OCI-LY7 (cell line): ENCODE results near the gene LSG1. TPM values are rescaled to one million over a fixed set of nuclear protein-coding genes. Genes with fewer than 3 reads are reported as not detected.

Experiments used
- BruUV-seq: library from RNA; stranded (reverse); fragments of 400-500 nt; replicated peaks from 2 replicates; lab custom pipeline; 2021; lab: Mats Ljungman, UMichigan
- CTCF ChIA-PET: fragments of 300-600 bp; sonication (Branson Sonifier 250); formaldehyde crosslinking; loops from one replicate; lab custom pipeline; 2022; ENCODE audit warnings: antibody characterized with exemption; ENCODE audit not compliant: unreplicated experiment; lab: Charles Lee
- POLR2A ChIA-PET: fragments of 300-600 bp; sonication (Branson Sonifier 250); formaldehyde crosslinking; loops from one replicate; lab custom pipeline; 2022; ENCODE audit warnings: antibody characterized with exemption; lab: Charles Lee
- DNase-seq: peaks from one replicate; pipeline ENCODE4 v3.0.0-alpha.2; 2015; ENCODE audit warnings: low spot score
- H2AFZ ChIP-seq: fragments of 200-600 bp; sonication (generic), shearing (Covaris generic); 2 replicates; pipeline ENCODE4 v1.6.1; 2014; ENCODE audit warnings: mild to moderate bottlenecking, antibody characterized with exemption, low read length, moderate library complexity
- H3K27ac ChIP-seq: fragments of 200-600 bp; sonication (generic); 2 replicates; pipeline ENCODE4 v1.5.1; 2014; ENCODE audit warnings: mixed run types, low read depth, mild to moderate bottlenecking, moderate library complexity, low read length, inconsistent platforms; ENCODE audit not compliant: poor library complexity, severe bottlenecking
- H3K36me3 ChIP-seq: fragments of 200-600 bp; sonication (generic); 2 replicates; pipeline ENCODE4 v1.6.1; 2014; ENCODE audit warnings: mild to moderate bottlenecking, antibody characterized with exemption, low read length, moderate library complexity, mixed read lengths; ENCODE audit not compliant: insufficient read depth
- H3K4me1 ChIP-seq: fragments of 200-600 bp; sonication (generic); 2 replicates; pipeline ENCODE4 v1.5.1; 2014; ENCODE audit warnings: mild to moderate bottlenecking, low read length; ENCODE audit not compliant: insufficient read depth, poor library complexity, severe bottlenecking
- H3K4me2 ChIP-seq: fragments of 200-600 bp; sonication (generic); 2 replicates; pipeline ENCODE4 v1.6.1; 2014; ENCODE audit warnings: mild to moderate bottlenecking, low read length
- H3K4me3 ChIP-seq: fragments of 200-600 bp; sonication (generic); 2 replicates; pipeline ENCODE4 v1.5.1; 2014; ENCODE audit warnings: mild to moderate bottlenecking, low read depth, low read length; ENCODE audit not compliant: poor library complexity, severe bottlenecking
- H3K79me2 ChIP-seq: fragments of 200-600 bp; sonication (generic); 2 replicates; pipeline ENCODE4 v1.6.1; 2016; ENCODE audit warnings: low read depth, mild to moderate bottlenecking, low read length, moderate library complexity, mixed read lengths; ENCODE audit not compliant: insufficient read depth
- H3K9me2 ChIP-seq: fragments of 200-600 bp; sonication (generic); 2 replicates; pipeline ENCODE4 v1.6.1; 2016; ENCODE audit warnings: mild to moderate bottlenecking, low read length, mixed read lengths; ENCODE audit not compliant: insufficient read depth
- H3K9me3 ChIP-seq: fragments of 200-600 bp; sonication (generic); 2 replicates; pipeline ENCODE4 v1.6.1; 2014; ENCODE audit warnings: mild to moderate bottlenecking, mixed run types, low read length, mixed read lengths
- H4K20me1 ChIP-seq: fragments of 200-600 bp; sonication (generic); 2 replicates; pipeline ENCODE4 v1.6.1; 2014; ENCODE audit warnings: mild to moderate bottlenecking, antibody characterized with exemption, low read length, moderate library complexity, mixed read lengths; ENCODE audit not compliant: insufficient read depth
- CTCF ChIP-seq: fragments of 200-600 bp; sonication (generic); conservative IDR thresholded peaks from 2 replicates; pipeline ENCODE4 v1.5.1; 2014; ENCODE audit warnings: mild to moderate bottlenecking, antibody characterized with exemption, low read length, moderate library complexity, mixed read lengths
- EZH2phosphoT487 ChIP-seq: fragments of 200-600 bp; sonication (generic); IDR thresholded peaks from 2 replicates; pipeline ENCODE4 v1.6.1; 2018; ENCODE audit warnings: low read depth, borderline replicate concordance, mild to moderate bottlenecking, mixed run types, antibody characterized with exemption, low read length, moderate library complexity, mixed read lengths
- intact Hi-C: fragments of 100-400 bp; cut with micrococcal nuclease; formaldehyde crosslinking; loops from one replicate; pipeline ENCODE4 v1.10.0; 2022; ENCODE audit not compliant: unreplicated experiment
- total RNA-seq, 2 experiments: library from RNA; depleted of rRNA in 1 of 2; stranded (reverse); fragments of >200 nt in 1 of 2; shearing (Covaris generic) in 1 of 2; gene quantifications; 2 replicates each; pipeline ENCODE4 v1.2.3, GENCODE V29; 2014 to 2022

The LSG1 gene
- total RNA-seq, 2 experiments from 2014 or later: 44.4 to 52.9 TPM

GRCh38 chr3:194705761-194706160 lies 33.8 kb upstream of the LSG1 start:
- H3K9me2 ChIP-seq: no peaks in the 10 kb centered on the region
- no peak for TF ChIP-seq EZH2phosphoT487
- no peaks in the 10 kb centered on the region for H3K9me3 ChIP-seq
- no peaks in the 10 kb centered on the region for H3K79me2 ChIP-seq
- no peaks in the 10 kb centered on the region for H3K4me1 ChIP-seq
- POLR2A ChIA-PET: no interaction called here
- no peak overlapping the region for H3K4me2 ChIP-seq
- no TSS peak for BruUV-seq
- no peak overlapping the region for H3K4me3 ChIP-seq
- H3K27ac ChIP-seq: no peak overlapping the region
- intact Hi-C loops: no loop called here
- DNase-seq: no peak
- CTCF ChIA-PET: no interaction called here
- H2AFZ ChIP-seq: no peak overlapping the region
- H3K36me3 ChIP-seq: no peaks in the 10 kb centered on the region
- no peaks in the 10 kb centered on the region for H4K20me1 ChIP-seq

GRCh38 chr3:194705227-194705626 lies 33.2 kb upstream of the LSG1 start:
- no peak overlapping the region for H2AFZ ChIP-seq
- no peaks in the 10 kb centered on the region for H4K20me1 ChIP-seq
- no peak overlapping the region for H3K27ac ChIP-seq
- no peaks in the 10 kb centered on the region for H3K9me2 ChIP-seq
- no TSS peak for BruUV-seq
- DNase-seq: no peak
- H3K4me2 ChIP-seq: no peak overlapping the region
- H3K4me3 ChIP-seq: no peak overlapping the region
- H3K79me2 ChIP-seq: no peaks in the 10 kb centered on the region
- POLR2A ChIA-PET: interaction anchor here (1.1 kb wide), 1 partner anchor 15 kb away, joined by 3 read pairs; no protein-coding TSS in a partner anchor
- no peaks in the 10 kb centered on the region for H3K9me3 ChIP-seq
- intact Hi-C loops: no loop called here
- CTCF ChIA-PET: no interaction called here
- H3K36me3 ChIP-seq: no peaks in the 10 kb centered on the region
- TF ChIP-seq CTCF: no peak
- no peak for TF ChIP-seq EZH2phosphoT487
- H3K4me1 ChIP-seq: no peaks in the 10 kb centered on the region

- peaks cover 12% of the 10 kb centered on the region for H3K9me3 ChIP-seq
- no TSS peak for BruUV-seq
- H3K79me2 ChIP-seq: no peaks in the 10 kb centered on the region
- no peak for DNase-seq
- no peak overlapping the region for H3K27ac ChIP-seq
- H3K4me3 ChIP-seq: no peak overlapping the region
- intact Hi-C loops: no loop called here
- H3K9me2 ChIP-seq: no peaks in the 10 kb centered on the region
- H3K4me1 ChIP-seq: no peaks in the 10 kb centered on the region
- H3K36me3 ChIP-seq: no peaks in the 10 kb centered on the region
- ChIA-PET CTCF (no interaction called here), POLR2A (no interaction called here)
- TF ChIP-seq EZH2phosphoT487: no peak
- TF ChIP-seq CTCF: no peak
- no peak overlapping the region for H2AFZ ChIP-seq
- no peaks in the 10 kb centered on the region for H4K20me1 ChIP-seq
- H3K4me2 ChIP-seq: no peak overlapping the region
These were observed 30.6 kb upstream of the LSG1 start for GRCh38 chr3:194702545-194702944.
